GM23338 (cell line): ENCODE results near the gene LONP1. TPM values are rescaled to one million over a fixed set of nuclear protein-coding genes. Genes with fewer than 3 reads are reported as not detected.

Experiments
- ATAC-seq: fragments of 200-7000 bp; cut with Tn5 transposase; 3 replicates; pipeline ENCODE4 v1.9.1; 2020
- DNase-seq: peaks from one replicate; pipeline ENCODE4 v3.0.0-alpha.2; 2015; ENCODE audit warnings: low spot score
- H2AFZ ChIP-seq: fragments of 200-600 bp; sonication (generic); 2 replicates; pipeline ENCODE4 v1.8.0; 2016; ENCODE audit warnings: antibody characterized with exemption, mild to moderate bottlenecking, moderate library complexity
- H3F3A ChIP-seq: fragments of 200-600 bp; sonication (generic); replicated peaks from 2 replicates; pipeline ENCODE4 v1.8.0; 2017; ENCODE audit warnings: antibody characterized with exemption, mixed run types, low read depth
- H3K27ac ChIP-seq: fragments of 200-600 bp; sonication (generic); 2 replicates; pipeline ENCODE4 v1.6.1; 2016; ENCODE audit warnings: low read depth
- H3K27me3 ChIP-seq: fragments of 200-600 bp; sonication (generic); 2 replicates; pipeline ENCODE4 v1.8.0; 2016; ENCODE audit warnings: mild to moderate bottlenecking, mixed run types, moderate library complexity; ENCODE audit not compliant: insufficient read depth
- H3K36me3 ChIP-seq: fragments of 200-600 bp; sonication (generic); 2 replicates; pipeline ENCODE4 v1.8.0; 2016; ENCODE audit warnings: mild to moderate bottlenecking; ENCODE audit not compliant: insufficient read depth
- H3K4me1 ChIP-seq: fragments of 200-600 bp; sonication (generic); 2 replicates; pipeline ENCODE4 v1.8.0; 2016; ENCODE audit warnings: mild to moderate bottlenecking, moderate library complexity; ENCODE audit not compliant: insufficient read depth
- H3K4me2 ChIP-seq: fragments of 200-600 bp; sonication (generic); 2 replicates; pipeline ENCODE4 v1.7.1; 2017; ENCODE audit warnings: mixed run types
- H3K4me3 ChIP-seq: fragments of 200-600 bp; sonication (generic); 2 replicates; pipeline ENCODE4 v1.6.1; 2016; ENCODE audit warnings: mixed run types
- H3K79me2 ChIP-seq: fragments of 200-600 bp; sonication (generic); replicated peaks from 2 replicates; pipeline ENCODE4 v1.8.0; 2017; ENCODE audit warnings: mild to moderate bottlenecking; ENCODE audit not compliant: insufficient read depth
- H3K9me2 ChIP-seq: fragments of 200-600 bp; sonication (generic); 2 replicates; pipeline ENCODE4 v1.8.0; 2017; ENCODE audit not compliant: insufficient read depth
- H4K20me1 ChIP-seq: fragments of 200-600 bp; sonication (generic); replicated peaks from 2 replicates; pipeline ENCODE4 v1.8.0; 2017; ENCODE audit warnings: mild to moderate bottlenecking; ENCODE audit not compliant: insufficient read depth
- H3K27ac Mint-ChIP-seq: 2 replicates; pipeline ENCODE4 v1.8.0; 2020; ENCODE audit warnings: inconsistent platforms, mild to moderate bottlenecking, moderate library complexity, mixed read lengths
- H3K27me3 Mint-ChIP-seq: 3 replicates; pipeline ENCODE4 v1.8.0; 2022; ENCODE audit warnings: low read depth, mild to moderate bottlenecking, moderate library complexity, mixed read lengths, inconsistent platforms; ENCODE audit not compliant: insufficient read depth, poor library complexity
- H3K36me3 Mint-ChIP-seq: 3 replicates; pipeline ENCODE4 v1.8.0; 2021; ENCODE audit warnings: low read depth, mild to moderate bottlenecking, inconsistent platforms, moderate library complexity, mixed read lengths
- H3K4me1 Mint-ChIP-seq: 3 replicates; pipeline ENCODE4 v1.8.0; 2020; ENCODE audit warnings: mild to moderate bottlenecking, inconsistent platforms, mixed read lengths
- H3K4me3 Mint-ChIP-seq: 3 replicates; pipeline ENCODE4 v1.8.0; 2021; ENCODE audit warnings: moderate library complexity, mild to moderate bottlenecking, inconsistent platforms, mixed read lengths
- H3K9me3 Mint-ChIP-seq: 3 replicates; pipeline ENCODE4 v1.8.0; 2020; ENCODE audit warnings: moderate library complexity, mild to moderate bottlenecking, inconsistent platforms, mixed read lengths
- ETS1 ChIP-seq: IDR thresholded peaks from 2 replicates; pipeline ENCODE4 v1.6.1; 2016; ENCODE audit warnings: antibody characterized with exemption
- EZH2phosphoT487 ChIP-seq: fragments of 200-600 bp; sonication (generic); IDR thresholded peaks from one replicate; pipeline ENCODE4 v1.8.1; 2018; ENCODE audit warnings: antibody characterized with exemption; ENCODE audit not compliant: unreplicated experiment
- STAT1 ChIP-seq: IDR thresholded peaks from one replicate; pipeline ENCODE4 v1.6.1; 2016; ENCODE audit warnings: antibody characterized with exemption; ENCODE audit not compliant: unreplicated experiment
- ZNF114 ChIP-seq: fragments of 250-450 bp; sonication (Bioruptor Pico); IDR thresholded peaks from 2 replicates; pipeline ENCODE4 v1.5.0; 2020; ENCODE audit warnings: mild to moderate bottlenecking, moderate library complexity
- polyA plus RNA-seq: library from polyadenylated mRNA; unstranded; fragments of >200 nt; fragmentation: Nextera tagmentation; extraction: Ambion mirVana; gene quantifications from 2 replicates; pipeline ENCODE4 v1.2.1, GENCODE V29; 2016
- total RNA-seq: library from RNA; depleted of rRNA; stranded (reverse); fragments of >200 nt; shearing (Covaris generic); gene quantifications from 2 replicates; pipeline ENCODE4 v1.2.3, GENCODE V29; 2014
- TF ChIP-seq, protein P1 (sequence below): fragments of 250-450 bp; sonication (Bioruptor Pico); IDR thresholded peaks from 2 replicates; pipeline ENCODE4 v1.5.0; 2020; ENCODE audit warnings: mild to moderate bottlenecking, moderate library complexity
- TF ChIP-seq, protein P2 (sequence below), 2 experiments: fragments of 200-600 bp in 1 of 2; sonication (generic) in 1 of 2; conservative IDR thresholded peaks; 2 replicates each; pipeline versions ENCODE4 v1.5.1 to v1.6.1; 2016 to 2017; ENCODE audit warnings: antibody characterized with exemption in 2 of 2, low read depth in 2 of 2, mild to moderate bottlenecking in 2 of 2, moderate library complexity in 1 of 2

LONP1 gene
- total and polyA plus RNA-seq, 2 experiments from 2014 or later, result 68.6 to 137 TPM

DNA sequence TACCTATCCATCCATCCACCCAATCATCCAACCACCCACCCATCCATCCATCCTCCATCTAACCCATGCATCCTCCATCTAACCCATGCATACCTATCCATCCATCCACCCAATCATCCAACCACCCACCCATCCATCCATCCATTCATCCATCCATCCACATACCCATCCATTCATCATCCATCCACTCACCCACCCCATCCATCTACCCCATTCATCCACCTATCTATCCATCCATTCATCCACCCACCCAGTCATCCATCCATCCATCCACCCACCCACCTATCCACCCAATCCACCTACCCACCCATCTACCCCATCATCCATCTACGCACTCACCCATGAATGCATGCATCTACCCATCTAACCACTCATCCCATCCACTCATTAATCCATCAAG lies 46.2 kb downstream of the LONP1 start:
- Histone ChIP-seq H3F3A (0 out of 2 replicates have a peak, but pooled peaks cover 3% of the 10 kb centered on the region), H3K9me2 (no peaks in the 10 kb centered on the region), H3K4me3 (no peak overlapping the region), H2AFZ (no peak overlapping the region), H3K27me3 (no peaks in the 10 kb centered on the region), H3K4me1 (no peaks in the 10 kb centered on the region), H3K4me2 (no peak overlapping the region), H3K79me2 (no peaks in the 10 kb centered on the region), H4K20me1 (peaks cover 3% of the 10 kb centered on the region), H3K27ac (no peak overlapping the region), H3K36me3 (peaks cover 8% of the 10 kb centered on the region; the same call in 1 of the 2 replicates)
- Mint-ChIP-seq H3K9me3 (no peaks in the 10 kb centered on the region), H3K4me3 (no peak overlapping the region), H3K27ac (no peak overlapping the region), H3K27me3 (peaks cover 17% of the 10 kb centered on the region), H3K4me1 (peaks cover 4% of the 10 kb centered on the region; the same call in 2 of the 3 replicates), H3K36me3 (peaks cover 32% of the 10 kb centered on the region)
- no peak for TF ChIP-seq STAT1
- DNase-seq (no peak), ATAC-seq (no peak)

GRCh38 chr19:5672708-5673459 lies 47.1 kb downstream of the LONP1 start:
- TF ChIP-seq STAT1 (no peak), ETS1 (no peak), ZNF114 (CRISPR knock-in tag) (no peak), EZH2phosphoT487 (no peak)
- TF ChIP-seq, protein P1, sequence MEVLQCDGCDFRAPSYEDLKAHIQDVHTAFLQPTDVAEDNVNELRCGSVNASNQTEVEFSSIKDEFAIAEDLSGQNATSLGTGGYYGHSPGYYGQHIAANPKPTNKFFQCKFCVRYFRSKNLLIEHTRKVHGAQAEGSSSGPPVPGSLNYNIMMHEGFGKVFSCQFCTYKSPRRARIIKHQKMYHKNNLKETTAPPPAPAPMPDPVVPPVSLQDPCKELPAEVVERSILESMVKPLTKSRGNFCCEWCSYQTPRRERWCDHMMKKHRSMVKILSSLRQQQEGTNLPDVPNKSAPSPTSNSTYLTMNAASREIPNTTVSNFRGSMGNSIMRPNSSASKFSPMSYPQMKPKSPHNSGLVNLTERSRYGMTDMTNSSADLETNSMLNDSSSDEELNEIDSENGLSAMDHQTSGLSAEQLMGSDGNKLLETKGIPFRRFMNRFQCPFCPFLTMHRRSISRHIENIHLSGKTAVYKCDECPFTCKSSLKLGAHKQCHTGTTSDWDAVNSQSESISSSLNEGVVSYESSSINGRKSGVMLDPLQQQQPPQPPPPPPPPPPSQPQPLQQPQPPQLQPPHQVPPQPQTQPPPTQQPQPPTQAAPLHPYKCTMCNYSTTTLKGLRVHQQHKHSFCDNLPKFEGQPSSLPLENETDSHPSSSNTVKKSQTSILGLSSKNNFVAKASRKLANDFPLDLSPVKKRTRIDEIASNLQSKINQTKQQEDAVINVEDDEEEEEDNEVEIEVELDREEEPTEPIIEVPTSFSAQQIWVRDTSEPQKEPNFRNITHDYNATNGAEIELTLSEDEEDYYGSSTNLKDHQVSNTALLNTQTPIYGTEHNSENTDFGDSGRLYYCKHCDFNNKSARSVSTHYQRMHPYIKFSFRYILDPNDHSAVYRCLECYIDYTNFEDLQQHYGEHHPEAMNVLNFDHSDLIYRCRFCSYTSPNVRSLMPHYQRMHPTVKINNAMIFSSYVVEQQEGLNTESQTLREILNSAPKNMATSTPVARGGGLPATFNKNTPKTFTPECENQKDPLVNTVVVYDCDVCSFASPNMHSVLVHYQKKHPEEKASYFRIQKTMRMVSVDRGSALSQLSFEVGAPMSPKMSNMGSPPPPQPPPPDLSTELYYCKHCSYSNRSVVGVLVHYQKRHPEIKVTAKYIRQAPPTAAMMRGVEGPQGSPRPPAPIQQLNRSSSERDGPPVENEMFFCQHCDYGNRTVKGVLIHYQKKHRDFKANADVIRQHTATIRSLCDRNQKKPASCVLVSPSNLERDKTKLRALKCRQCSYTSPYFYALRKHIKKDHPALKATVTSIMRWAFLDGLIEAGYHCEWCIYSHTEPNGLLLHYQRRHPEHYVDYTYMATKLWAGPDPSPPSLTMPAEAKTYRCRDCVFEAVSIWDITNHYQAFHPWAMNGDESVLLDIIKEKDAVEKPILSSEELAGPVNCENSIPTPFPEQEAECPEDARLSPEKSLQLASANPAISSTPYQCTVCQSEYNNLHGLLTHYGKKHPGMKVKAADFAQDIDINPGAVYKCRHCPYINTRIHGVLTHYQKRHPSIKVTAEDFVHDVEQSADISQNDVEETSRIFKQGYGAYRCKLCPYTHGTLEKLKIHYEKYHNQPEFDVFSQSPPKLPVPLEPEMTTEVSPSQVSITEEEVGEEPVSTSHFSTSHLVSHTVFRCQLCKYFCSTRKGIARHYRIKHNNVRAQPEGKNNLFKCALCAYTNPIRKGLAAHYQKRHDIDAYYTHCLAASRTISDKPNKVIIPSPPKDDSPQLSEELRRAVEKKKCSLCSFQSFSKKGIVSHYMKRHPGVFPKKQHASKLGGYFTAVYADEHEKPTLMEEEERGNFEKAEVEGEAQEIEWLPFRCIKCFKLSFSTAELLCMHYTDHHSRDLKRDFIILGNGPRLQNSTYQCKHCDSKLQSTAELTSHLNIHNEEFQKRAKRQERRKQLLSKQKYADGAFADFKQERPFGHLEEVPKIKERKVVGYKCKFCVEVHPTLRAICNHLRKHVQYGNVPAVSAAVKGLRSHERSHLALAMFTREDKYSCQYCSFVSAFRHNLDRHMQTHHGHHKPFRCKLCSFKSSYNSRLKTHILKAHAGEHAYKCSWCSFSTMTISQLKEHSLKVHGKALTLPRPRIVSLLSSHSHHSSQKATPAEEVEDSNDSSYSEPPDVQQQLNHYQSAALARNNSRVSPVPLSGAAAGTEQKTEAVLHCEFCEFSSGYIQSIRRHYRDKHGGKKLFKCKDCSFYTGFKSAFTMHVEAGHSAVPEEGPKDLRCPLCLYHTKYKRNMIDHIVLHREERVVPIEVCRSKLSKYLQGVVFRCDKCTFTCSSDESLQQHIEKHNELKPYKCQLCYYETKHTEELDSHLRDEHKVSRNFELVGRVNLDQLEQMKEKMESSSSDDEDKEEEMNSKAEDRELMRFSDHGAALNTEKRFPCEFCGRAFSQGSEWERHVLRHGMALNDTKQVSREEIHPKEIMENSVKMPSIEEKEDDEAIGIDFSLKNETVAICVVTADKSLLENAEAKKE, result no peak
- TF ChIP-seq, protein P2, sequence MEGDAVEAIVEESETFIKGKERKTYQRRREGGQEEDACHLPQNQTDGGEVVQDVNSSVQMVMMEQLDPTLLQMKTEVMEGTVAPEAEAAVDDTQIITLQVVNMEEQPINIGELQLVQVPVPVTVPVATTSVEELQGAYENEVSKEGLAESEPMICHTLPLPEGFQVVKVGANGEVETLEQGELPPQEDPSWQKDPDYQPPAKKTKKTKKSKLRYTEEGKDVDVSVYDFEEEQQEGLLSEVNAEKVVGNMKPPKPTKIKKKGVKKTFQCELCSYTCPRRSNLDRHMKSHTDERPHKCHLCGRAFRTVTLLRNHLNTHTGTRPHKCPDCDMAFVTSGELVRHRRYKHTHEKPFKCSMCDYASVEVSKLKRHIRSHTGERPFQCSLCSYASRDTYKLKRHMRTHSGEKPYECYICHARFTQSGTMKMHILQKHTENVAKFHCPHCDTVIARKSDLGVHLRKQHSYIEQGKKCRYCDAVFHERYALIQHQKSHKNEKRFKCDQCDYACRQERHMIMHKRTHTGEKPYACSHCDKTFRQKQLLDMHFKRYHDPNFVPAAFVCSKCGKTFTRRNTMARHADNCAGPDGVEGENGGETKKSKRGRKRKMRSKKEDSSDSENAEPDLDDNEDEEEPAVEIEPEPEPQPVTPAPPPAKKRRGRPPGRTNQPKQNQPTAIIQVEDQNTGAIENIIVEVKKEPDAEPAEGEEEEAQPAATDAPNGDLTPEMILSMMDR (conservative IDR thresholded peaks at IDR 0.05; ENCODE audit: low read depth in 2 of 2), result no peak
- Histone ChIP-seq H3K79me2 (no peaks in the 10 kb centered on the region), H3K4me1 (no peaks in the 10 kb centered on the region), H3K27me3 (no peaks in the 10 kb centered on the region), H3K27ac (no peak overlapping the region), H3K36me3 (peaks cover 10% of the 10 kb centered on the region; the same call in 1 of the 2 replicates), H3K4me2 (no peak overlapping the region), H4K20me1 (peaks cover 3% of the 10 kb centered on the region), H3K9me2 (no peaks in the 10 kb centered on the region), H3F3A (0 out of 2 replicates have a peak, but pooled peaks cover 3% of the 10 kb centered on the region), H3K4me3 (no peak overlapping the region), H2AFZ (no peak overlapping the region)
- Mint-ChIP-seq H3K4me1 (peaks cover 5% of the 10 kb centered on the region), H3K9me3 (no peaks in the 10 kb centered on the region), H3K4me3 (no peak overlapping the region), H3K36me3 (peaks cover 36% of the 10 kb centered on the region), H3K27me3 (peaks cover 16% of the 10 kb centered on the region), H3K27ac (no peak overlapping the region)
- DNase-seq, result no peak
- ATAC-seq, result no peak
